Urothelium cell line (cell line): ENCODE results near the gene CDRT4.
"Not testable (repeated sequence)": the region's sequence is repeated elsewhere in the genome, so short reads cannot be mapped to it uniquely, and the experiment has no call there.

ENCODE experiments used
- DNase-seq: peaks from one replicate; pipeline ENCODE4 v3.0.0; 2011; ENCODE audit warnings: low spot score, mixed read lengths
- FAIRE-seq: peaks from 2 replicates; lab custom pipeline; 2011; peaks lifted over from hg19 to GRCh38; lab: Jason Lieb, UNC

CDRT4 gene

GRCh38 chr17:15462976-15463772 lies 4.2 kb downstream of the CDRT4 start:
- DNase-seq, result peak; percentile 70

DNA sequence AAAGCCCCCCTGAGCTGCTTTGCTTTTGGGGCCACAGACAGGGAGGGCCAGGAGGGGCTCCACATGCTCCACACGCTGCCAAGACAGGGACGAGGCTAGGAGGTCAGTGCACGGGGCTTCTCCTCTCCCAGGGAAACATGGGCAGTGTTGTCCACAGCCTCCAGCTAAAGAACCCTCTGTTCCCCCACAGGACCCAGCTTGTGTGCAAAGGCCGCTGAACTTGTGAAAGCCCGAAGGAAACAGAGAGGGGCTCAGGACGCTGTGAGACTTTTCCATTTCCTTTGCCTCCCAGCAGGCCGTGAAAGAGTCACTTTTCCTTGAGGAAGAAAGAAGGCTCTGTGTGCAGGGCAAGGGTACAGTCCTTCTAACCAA lies 9.7 kb downstream of the CDRT4 start:
- DNase-seq (no peak), FAIRE-seq (no peak)

More at GRCh38 chr17:15462976-15463772, 4.2 kb downstream of the CDRT4 start:
- FAIRE-seq, result no peak

DNA sequence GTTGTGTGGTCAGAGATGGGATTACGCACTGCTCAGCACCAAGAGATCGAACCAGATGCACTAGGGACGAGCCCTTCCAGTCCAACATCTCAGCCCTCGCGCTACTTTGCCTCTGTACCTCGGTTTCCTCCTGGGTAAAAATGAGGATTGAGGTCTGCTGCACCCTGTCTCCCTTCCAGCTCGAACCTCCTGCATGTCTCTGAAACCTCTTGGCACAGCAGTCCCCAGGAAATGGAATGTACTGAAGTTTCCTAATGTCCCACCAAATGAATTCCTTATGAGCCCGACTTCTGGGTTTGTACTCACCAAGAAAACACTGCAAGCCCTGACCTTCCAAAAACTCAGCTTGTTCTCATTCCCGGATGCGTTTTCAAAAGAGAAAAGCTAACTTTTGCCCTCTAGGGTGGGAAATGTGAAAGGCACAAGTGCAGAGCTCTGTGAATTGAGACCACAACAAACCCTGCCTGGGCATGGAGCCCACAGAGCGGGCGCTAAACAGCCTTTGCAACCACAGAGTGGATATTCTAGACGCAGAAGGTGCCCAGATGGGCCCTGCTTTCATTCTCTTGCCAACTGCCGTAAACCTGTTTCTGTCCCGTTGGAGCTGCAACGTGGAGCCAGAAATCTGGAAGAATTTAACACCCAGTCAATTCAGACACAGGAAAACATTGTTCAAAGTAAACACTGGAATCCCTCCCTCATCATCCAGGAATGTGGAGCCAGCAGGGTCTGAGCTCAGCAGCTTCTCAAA lies 10.3 kb downstream of the CDRT4 start:
- DNase-seq (peak; percentile 70), FAIRE-seq (no peak)

DNA sequence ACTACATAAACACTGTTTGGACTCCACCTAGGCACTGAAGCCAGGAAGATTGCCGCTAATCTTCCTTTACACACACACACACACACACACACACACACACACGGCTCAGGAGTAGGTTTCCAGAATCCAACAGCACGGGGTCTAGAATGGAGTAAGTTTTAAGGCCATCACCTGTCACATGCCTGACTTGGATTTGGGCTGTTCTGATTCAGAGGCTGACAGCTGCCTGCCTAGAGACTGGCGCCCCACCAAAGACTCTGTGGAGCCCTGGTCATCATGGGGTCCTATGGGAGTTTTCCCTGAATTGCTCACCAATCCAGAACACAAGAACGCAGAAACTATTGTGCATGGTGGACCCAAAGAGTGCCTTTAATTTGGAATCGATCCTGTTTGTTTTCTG lies 10.9 kb downstream of the CDRT4 start:
- FAIRE-seq, result no peak

GRCh38 chr17:15454346-15454745 lies 13.1 kb downstream of the CDRT4 start:
- no peak for FAIRE-seq
- DNase-seq, result no peak

More for the DNA sequence above, 10.9 kb downstream of the CDRT4 start:
- DNase-seq, result no peak

DNA sequence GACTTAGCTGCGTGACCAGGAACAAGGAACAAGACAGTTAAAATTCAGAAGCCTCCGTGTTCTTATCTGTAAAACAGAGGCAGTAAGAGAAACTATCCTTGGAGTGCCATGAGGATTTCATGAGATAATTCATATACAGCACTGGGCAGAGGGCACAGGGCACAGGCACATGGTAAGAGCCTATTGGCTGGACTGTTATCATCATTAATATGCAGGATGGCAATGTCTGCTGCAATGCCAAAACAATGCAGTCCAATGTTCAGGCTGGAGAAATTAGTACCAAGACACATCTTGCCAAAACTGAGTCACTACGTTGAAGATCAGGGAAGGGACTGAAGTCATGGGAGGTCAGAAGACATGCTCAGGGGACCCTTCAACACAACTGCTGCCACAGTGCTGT lies 13.6 kb downstream of the CDRT4 start:
- FAIRE-seq (no peak), DNase-seq (no peak)

- DNase-seq, result no peak
- FAIRE-seq, result no peak
Measured at GRCh38 chr17:15453246-15453645, 14.2 kb downstream of the CDRT4 start.

- DNase-seq (no peak), FAIRE-seq (no peak)
Measured at GRCh38 chr17:15452746-15453145, 14.7 kb downstream of the CDRT4 start.

GRCh38 chr17:15451680-15452079 lies 15.7 kb downstream of the CDRT4 start:
- DNase-seq (no peak), FAIRE-seq (no peak)

- no peak for FAIRE-seq
Measured at GRCh38 chr17:15448580-15448956, 18.9 kb downstream of the CDRT4 start.

GRCh38 chr17:15447928-15448579 lies 19.4 kb downstream of the CDRT4 start:
- no peak for DNase-seq
- no peak for FAIRE-seq

More at GRCh38 chr17:15448580-15448956, 18.9 kb downstream of the CDRT4 start:
- no peak for DNase-seq

DNA sequence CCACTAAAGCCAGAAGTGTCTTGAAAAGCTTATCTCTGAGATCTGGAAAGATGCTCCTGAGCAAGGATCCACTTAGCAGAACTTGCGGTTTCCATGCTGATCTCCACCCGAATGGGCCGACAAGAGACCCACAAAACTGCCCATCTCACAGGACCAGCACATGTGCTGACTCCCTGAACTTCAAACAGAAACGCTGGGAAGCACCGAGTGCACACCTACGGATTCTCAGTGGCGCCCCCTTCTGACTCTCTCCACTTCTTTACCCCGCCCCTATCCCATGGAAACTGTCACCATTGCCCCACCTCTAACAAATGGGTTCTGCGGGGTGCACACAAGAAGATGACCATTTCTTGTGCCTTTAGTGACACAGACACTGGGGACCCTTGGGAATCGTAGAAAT lies 21.4 kb downstream of the CDRT4 start:
- FAIRE-seq, result no peak
- no peak for DNase-seq

DNA sequence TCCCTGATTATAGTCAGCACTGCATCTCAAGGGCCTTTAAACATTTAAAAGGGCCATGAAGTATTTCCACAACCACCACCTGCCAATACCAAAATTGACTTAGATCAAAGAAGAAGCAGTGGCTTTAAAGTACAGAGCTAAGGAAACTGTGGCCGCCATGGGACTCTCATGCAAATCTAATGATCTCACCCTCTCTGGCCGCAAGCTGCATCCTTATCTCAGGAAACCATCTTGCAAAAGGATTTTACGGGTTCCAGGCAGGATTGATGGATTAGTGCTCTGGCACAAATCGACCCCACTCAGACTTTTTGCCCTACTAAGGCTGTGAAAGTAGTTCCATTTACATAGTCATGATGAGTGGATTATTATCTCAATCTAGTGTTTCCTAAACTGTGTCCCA lies 22.6 kb downstream of the CDRT4 start:
- FAIRE-seq (no peak), DNase-seq (no peak)

DNA sequence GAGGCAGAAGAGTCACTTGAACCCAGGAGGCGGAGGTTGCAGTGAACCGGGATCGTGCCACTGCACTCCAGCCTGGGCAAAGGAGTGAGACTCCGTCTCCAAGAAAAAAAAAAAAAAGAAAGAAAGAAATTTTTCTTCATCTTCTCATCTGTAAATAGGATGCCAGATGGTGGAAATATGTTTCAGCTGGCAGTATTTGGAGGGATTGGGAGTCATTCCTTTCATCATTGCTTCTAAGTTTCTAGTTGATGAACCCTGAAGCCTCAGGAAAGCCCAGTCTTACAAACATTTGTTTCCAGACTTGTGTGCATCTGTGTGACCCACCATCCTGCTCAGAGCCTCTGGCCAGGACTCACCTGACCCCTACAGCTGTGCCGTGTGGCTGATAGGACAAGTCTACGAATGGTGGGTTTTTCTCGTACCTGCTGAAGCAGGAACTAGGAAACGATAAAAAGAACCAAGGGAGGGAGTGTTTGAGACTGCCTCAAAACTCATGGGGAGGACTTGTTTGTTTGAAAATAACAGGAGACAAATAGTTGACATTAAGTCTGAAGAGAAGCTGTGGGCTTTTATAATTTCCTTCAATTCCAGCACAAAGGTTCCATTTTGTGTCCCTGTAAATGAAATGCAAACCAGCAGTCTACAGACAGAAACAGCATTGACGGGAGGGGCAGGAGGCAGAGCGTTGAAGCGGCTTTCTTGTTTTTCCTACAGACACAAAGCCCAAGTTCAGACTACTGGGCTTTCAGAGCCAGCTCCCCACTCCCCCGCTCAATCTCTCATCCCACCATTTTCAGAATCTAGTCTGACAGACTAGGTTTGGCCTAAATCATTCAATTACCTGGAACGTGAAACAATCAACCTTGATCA lies 24.9 kb downstream of the CDRT4 start:
- FAIRE-seq (no peak), DNase-seq (no peak)

DNA sequence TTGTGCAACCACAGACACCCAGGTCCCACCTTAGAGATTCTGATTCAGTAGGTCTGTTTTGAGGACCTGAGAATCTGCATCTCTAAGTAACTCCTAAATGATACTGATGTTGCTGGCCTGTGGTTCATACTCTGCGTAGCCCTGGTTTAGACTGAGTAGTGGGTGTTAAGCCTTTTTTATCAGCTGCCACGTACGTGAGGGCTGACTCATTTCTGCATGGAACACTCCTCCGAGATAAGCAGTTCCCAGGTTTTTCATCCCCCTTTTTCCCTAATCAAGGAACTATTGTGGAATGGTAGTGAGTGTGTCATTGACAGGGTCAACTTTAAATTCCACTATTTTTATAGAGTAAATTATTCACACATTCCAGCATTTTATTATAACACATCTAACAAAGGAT lies 26.1 kb downstream of the CDRT4 start:
- no peak for FAIRE-seq
- DNase-seq, result no peak

DNA sequence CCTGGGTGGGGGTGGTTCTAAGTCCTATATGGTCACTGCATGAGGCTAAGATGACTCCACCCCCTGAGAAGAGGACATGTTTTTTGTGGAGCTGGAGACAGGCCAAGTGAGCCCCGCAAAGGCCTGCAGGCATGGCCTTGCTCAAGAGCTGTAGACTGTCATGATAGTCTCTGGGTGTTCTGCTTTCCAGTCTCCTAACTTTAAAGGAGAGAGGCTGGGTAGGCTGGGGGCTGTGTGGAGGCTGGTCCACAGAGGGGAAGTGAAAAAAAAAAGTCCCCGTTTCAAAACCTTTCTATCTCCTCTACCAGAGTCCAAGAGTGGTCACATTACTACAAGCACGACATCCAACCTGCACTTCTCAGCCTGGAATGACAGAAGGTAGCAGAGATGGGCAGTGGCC lies 27.1 kb downstream of the CDRT4 start:
- no peak for FAIRE-seq
- no peak for DNase-seq

GRCh38 chr17:15439205-15439985 lies 28.0 kb downstream of the CDRT4 start:
- not testable (repeated sequence) for FAIRE-seq

DNA sequence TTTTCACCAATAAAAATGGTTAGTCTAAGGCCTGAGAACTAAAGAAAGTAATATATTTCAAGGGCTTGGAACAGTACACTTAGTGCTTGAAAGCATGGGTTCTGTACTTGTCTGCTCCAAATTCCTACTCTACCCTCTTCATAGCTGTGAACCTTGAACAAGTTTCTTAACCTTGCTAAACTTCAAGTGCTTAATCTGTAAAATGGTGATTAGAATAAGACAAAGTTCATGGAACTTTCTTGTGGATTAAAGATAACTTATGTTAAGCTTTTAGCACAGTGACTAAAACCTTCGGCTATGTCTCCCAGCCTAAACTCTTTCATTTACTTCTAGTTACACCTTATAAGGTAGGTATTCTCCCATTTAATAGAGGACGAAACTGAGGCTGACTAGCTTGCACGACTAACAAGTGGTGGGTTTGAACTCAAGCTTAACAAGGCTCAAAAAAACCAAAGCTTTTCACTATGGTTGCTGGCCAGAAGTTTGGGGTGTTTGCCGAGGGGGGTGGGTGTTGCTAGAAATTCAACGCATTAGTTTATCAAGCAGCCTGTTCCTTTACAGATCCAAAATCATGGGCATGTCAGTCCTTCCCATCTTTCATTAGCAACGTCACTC lies 28.8 kb downstream of the CDRT4 start:
- DNase-seq, result no peak
- no peak for FAIRE-seq

More at GRCh38 chr17:15439205-15439985, 28.0 kb downstream of the CDRT4 start:
- not testable (repeated sequence) for DNase-seq

DNA sequence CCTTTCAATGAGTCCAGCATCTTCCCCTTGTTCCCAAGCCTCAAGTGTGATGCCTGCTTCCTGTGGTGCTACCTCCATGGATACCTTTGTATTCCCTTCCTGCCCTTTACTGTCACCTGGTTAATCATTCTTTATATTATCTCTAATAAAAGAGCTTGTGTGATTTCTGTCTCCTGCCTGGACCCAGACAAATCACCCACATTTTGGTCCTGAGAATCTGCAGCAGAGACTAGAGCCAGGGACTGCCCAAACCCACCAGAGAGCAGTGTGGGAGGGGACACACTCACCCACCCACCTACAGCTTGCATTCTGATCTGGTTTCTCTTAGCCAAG lies 30.2 kb downstream of the CDRT4 start:
- DNase-seq (no peak), FAIRE-seq (no peak)
